K562 (cell line): Measurements from ENCODE around the gene OSBPL7. TPM values are rescaled to one million over a fixed set of nuclear protein-coding genes. Genes with fewer than 3 reads are reported as not detected.
A peak's percentile ranks its signal among the peaks of the same experiment; 100 is the strongest.

Experiments used
- ARID2 ChIP-seq: fragments of 450-650 bp; IDR thresholded peaks from 2 replicates; pipeline ENCODE4 v1.6.1; 2017; ENCODE audit warnings: antibody characterized with exemption, mild to moderate bottlenecking
- BCOR ChIP-seq: fragments of 450-650 bp; IDR thresholded peaks from 2 replicates; pipeline ENCODE4 v1.6.1; 2016
- C11orf30 ChIP-seq: fragments of 450-650 bp; IDR thresholded peaks from 2 replicates; pipeline ENCODE4 v1.6.1; 2016; ENCODE audit warnings: low read depth, mild to moderate bottlenecking
- GTF2B ChIP-seq: IDR thresholded peaks from 2 replicates; pipeline ENCODE4 v1.6.1; 2011; ENCODE audit not compliant: insufficient read length; ENCODE audit errors: extremely low read depth
- ILF3 ChIP-seq: fragments of 450-650 bp; IDR thresholded peaks from 2 replicates; pipeline ENCODE4 v1.6.1; 2018; ENCODE audit warnings: antibody characterized with exemption, mild to moderate bottlenecking, moderate library complexity, borderline replicate concordance
- MAFG ChIP-seq: fragments of 450-650 bp; conservative IDR thresholded peaks from 2 replicates; pipeline ENCODE4 v1.6.1; 2016; ENCODE audit warnings: missing genetic modification characterization, missing compliant biosample characterization
- PTRF ChIP-seq: fragments of 450-650 bp; IDR thresholded peaks from 2 replicates; pipeline ENCODE4 v1.6.1; 2016; ENCODE audit warnings: mild to moderate bottlenecking, missing genetic modification characterization, missing compliant biosample characterization
- RBFOX2 ChIP-seq: fragments of 200-400 bp; formaldehyde crosslinking; IDR thresholded peaks from 2 replicates; pipeline ENCODE4 v1.6.1; 2017; ENCODE audit warnings: low read depth, mild to moderate bottlenecking, low read length, moderate library complexity
- SRSF9 ChIP-seq: fragments of 200-400 bp; formaldehyde crosslinking; IDR thresholded peaks from 2 replicates; pipeline ENCODE4 v1.6.1; 2017; ENCODE audit warnings: low read depth, low read length, borderline replicate concordance
- TEAD2 ChIP-seq: fragments of 450-650 bp; IDR thresholded peaks from 2 replicates; pipeline ENCODE4 v1.6.1; 2016; ENCODE audit warnings: missing genetic modification characterization, control low read depth, missing compliant biosample characterization
- ZNF253 ChIP-seq: fragments of 250-450 bp; sonication (Bioruptor Pico); conservative IDR thresholded peaks from 2 replicates; pipeline ENCODE4 v1.6.1; 2021; ENCODE audit warnings: mild to moderate bottlenecking
- ZNF407 ChIP-seq: fragments of 450-650 bp; IDR thresholded peaks from 2 replicates; pipeline ENCODE4 v1.6.1; 2016; ENCODE audit warnings: low read depth
- polyA plus RNA-seq, 8 experiments: library from polyadenylated mRNA; depleted of rRNA in 4 of 8; stranded (reverse) in 5 of 8; unstranded in 3 of 8; fragments of >200 nt; fragmentation: Nextera tagmentation in 2 of 8; fragmentation: Illumina TruSeq in 1 of 8; extraction: Ambion mirVana in 2 of 8; extraction: Trizol in 1 of 8; gene quantifications; 2 replicates each; pipeline versions ENCODE4 v1.2.1 to v1.2.3, GENCODE V29; 2011 to 2014; ENCODE audit warnings: inconsistent platforms in 1 of 8, missing spikeins in 1 of 8
- total RNA-seq, 7 experiments: library from RNA; depleted of rRNA in 6 of 7; stranded (reverse); fragments of >200 nt in 6 of 7; fragmentation: Illumina TruSeq in 2 of 7; extraction: Trizol in 2 of 7; gene quantifications; 2 replicates each; pipeline versions ENCODE4 v1.2.1 to v1.2.3, GENCODE V29; 2011 to 2021; ENCODE audit warnings: low replicate concordance in 1 of 7
- TF ChIP-seq, protein P1 (sequence below): sonication (generic); formaldehyde crosslinking; IDR thresholded peaks from 2 replicates; pipeline ENCODE4 v1.8.0; 2022; ENCODE audit warnings: mild to moderate bottlenecking, missing genetic modification reagents
- TF ChIP-seq, protein P2 (sequence below): fragments of 250-450 bp; sonication (Bioruptor Pico); IDR thresholded peaks from 2 replicates; pipeline ENCODE4 v1.9.0; 2021; ENCODE audit warnings: mild to moderate bottlenecking
- TF ChIP-seq, protein P3 (sequence below): sonication (generic); formaldehyde crosslinking; IDR thresholded peaks from 2 replicates; pipeline ENCODE4 v1.8.1; 2022; ENCODE audit warnings: missing genetic modification reagents

OSBPL7 gene
- total and polyA plus RNA-seq, 9 of the 15 experiments (the other 6 are each of a cell fraction or from before 2014, with no cell fraction given), result 0.32 to 11.9 (median 5.8) TPM

DNA sequence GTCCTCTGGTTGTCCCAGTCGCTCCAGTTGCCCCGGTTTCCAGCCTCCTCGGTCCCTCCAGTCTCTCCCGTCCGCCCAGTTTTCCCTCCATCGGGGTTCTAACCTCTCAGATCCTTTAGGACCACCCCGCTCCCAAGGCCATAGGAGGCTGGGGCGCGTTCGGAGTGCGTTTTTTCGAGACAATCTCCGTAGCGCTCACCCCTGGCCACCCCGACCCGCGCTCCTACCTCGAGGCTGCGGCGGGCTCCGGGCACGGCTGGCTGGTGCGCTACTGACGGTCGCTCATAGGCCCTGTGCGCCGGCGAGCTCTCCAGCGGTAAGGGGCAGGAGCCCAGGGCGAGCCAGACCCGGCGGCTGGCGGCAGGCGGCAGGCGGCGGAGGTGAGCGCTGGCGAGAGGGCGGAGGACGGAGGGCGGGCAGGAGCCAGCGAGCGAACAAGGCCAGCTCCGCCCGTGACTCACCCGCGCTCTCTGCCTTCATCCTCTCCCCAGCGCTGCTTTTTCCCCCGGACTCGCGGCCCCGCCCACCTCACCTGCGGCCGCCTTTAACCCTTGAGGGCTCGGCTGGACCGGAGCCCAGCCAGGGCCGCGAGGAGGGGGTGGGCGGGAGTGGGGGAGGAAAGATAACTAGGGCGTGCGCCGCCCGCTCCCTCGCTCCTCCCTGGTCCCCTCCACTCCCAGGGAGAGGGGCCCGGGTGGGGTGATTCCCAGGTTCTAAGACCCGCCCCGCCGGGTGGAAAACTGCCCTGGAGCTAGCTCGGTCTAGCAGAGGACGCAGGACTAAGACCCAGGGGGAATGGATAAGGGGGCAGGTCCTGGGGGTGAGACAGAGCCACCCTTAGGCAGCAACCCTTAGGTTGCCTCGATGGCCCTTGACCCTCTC lies 29.3 kb upstream of the OSBPL7 start, which contains the start of gene SP6 (continued):
- no peak for TF ChIP-seq TEAD2
- TF ChIP-seq, protein P1, sequence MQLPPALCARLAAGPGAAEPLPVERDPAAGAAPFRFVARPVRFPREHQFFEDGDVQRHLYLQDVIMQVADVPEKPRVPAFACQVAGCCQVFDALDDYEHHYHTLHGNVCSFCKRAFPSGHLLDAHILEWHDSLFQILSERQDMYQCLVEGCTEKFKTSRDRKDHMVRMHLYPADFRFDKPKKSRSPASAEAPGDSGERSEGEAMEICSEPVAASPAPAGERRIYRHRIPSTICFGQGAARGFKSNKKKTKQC (CRISPR knock-in tag), result peak; percentile 10; the same call in 1 of the 2 replicates
- no peak for TF ChIP-seq GTF2B
- no peak for TF ChIP-seq ZNF407
- no peak for TF ChIP-seq SRSF9
- TF ChIP-seq C11orf30, result no peak
- TF ChIP-seq MAFG (tag), result no peak
- no peak for TF ChIP-seq ZNF253 (CRISPR knock-in tag)
- TF ChIP-seq, protein P2, sequence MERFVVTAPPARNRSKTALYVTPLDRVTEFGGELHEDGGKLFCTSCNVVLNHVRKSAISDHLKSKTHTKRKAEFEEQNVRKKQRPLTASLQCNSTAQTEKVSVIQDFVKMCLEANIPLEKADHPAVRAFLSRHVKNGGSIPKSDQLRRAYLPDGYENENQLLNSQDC, result no peak
- TF ChIP-seq ARID2, result no peak
- peak; percentile 85 for TF ChIP-seq RBFOX2
- no peak for TF ChIP-seq PTRF (tag)
- no peak for TF ChIP-seq ILF3
- TF ChIP-seq BCOR, result no peak
- TF ChIP-seq, protein P3, sequence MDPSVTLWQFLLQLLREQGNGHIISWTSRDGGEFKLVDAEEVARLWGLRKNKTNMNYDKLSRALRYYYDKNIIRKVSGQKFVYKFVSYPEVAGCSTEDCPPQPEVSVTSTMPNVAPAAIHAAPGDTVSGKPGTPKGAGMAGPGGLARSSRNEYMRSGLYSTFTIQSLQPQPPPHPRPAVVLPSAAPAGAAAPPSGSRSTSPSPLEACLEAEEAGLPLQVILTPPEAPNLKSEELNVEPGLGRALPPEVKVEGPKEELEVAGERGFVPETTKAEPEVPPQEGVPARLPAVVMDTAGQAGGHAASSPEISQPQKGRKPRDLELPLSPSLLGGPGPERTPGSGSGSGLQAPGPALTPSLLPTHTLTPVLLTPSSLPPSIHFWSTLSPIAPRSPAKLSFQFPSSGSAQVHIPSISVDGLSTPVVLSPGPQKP, result no peak
